ENCODE data around the gene CUL4B. TPM values are rescaled to one million over a fixed set of nuclear protein-coding genes. Genes with fewer than 3 reads are reported as not detected.

CUL4B gene
- total and polyA plus RNA-seq, 10 of the 15 experiments (the other 5 are each of a cell fraction or from before 2014, with no cell fraction given), result 11.0 to 37.3 (median 24.4) TPM

DNA sequence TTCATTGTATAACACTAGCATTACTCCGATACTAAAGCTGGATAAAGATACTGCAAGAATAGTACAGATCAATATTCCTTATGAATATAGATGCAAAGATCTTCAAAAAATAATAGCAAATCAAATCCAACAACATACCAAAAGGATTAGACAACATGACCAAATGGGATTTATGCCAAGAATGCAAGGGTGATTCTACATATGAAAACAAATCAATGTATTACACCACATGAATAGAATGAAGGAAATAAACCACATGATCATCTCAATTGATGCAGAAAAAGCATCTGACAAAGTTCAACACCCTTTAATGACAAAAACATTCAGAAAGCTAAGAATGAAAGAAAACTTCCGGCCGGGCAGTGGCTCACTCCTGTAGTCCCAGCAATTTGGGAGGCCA, 42.8 kb downstream of the CUL4B start:
- FAIRE-seq (no peak), DNase-seq (ENCODE audit: low read depth, low spot score) (no peak), ATAC-seq (no peak)
- BruUV-seq (replicated peaks), result no TSS peak
- no peak overlapping the region for H2AFZ ChIP-seq (ENCODE audit: control insufficient read depth, low read depth, low read length)
- ChIA-PET POLR2A (no interaction called here), RAD21 (ENCODE audit: unreplicated experiment) (interaction anchor here (0.9 kb wide), 1 partner anchor 146 kb away, joined by 3 read pairs; no protein-coding TSS in a partner anchor), CTCF (interaction anchor here (1.4 to 1.7 kb wide), 2 partner anchors 19 to 32 kb away, joined by 3 to 6 read pairs; no protein-coding TSS in a partner anchor), SMC1A (ENCODE audit: uncharacterized antibody, unreplicated experiment) (interaction anchor here (1.0 kb wide), 1 partner anchor 252 kb away, joined by 3 read pairs; no protein-coding TSS in a partner anchor)
- no peak overlapping the region for H3K4me2 ChIP-seq (ENCODE audit: control insufficient read depth, insufficient read depth)
- 93% methylated on average over 3 of the region's 3 CpGs for WGBS (ENCODE audit: insufficient coverage, insufficient replicate concordance, low lambda C conversion rate, missing lambda C conversion rate)
- no peaks in the 10 kb centered on the region for H3K9me3 ChIP-seq (replicated peaks; ENCODE audit: control insufficient read depth, insufficient read depth, low read length)
- H3K27me3 ChIP-seq (replicated peaks in 1 of 2; ENCODE audit: control insufficient read depth in 2 of 2, insufficient read depth in 2 of 2, low read length in 1 of 2), result no peaks in the 10 kb centered on the region
- no peak overlapping the region for H3K4me3 ChIP-seq
- no peaks in the 10 kb centered on the region for H3K4me1 ChIP-seq (ENCODE audit: control insufficient read depth, insufficient read depth, low read length)
- in situ Hi-C loops (cut with MboI), result loop anchor here (25.0 kb wide), 2 partner anchors 244 to 1069 kb away; no protein-coding TSS in a partner anchor
- no peak overlapping the region for H3K9ac ChIP-seq (ENCODE audit: control insufficient read depth, insufficient read depth, low read length)
- no peak for TF ChIP-seq ZBED1 (IDR thresholded peaks at IDR 0.05; ENCODE audit: borderline replicate concordance)
- TF ChIP-seq, protein P1, sequence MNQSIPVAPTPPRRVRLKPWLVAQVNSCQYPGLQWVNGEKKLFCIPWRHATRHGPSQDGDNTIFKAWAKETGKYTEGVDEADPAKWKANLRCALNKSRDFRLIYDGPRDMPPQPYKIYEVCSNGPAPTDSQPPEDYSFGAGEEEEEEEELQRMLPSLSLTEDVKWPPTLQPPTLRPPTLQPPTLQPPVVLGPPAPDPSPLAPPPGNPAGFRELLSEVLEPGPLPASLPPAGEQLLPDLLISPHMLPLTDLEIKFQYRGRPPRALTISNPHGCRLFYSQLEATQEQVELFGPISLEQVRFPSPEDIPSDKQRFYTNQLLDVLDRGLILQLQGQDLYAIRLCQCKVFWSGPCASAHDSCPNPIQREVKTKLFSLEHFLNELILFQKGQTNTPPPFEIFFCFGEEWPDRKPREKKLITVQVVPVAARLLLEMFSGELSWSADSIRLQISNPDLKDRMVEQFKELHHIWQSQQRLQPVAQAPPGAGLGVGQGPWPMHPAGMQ (IDR thresholded peaks at IDR 0.05; ENCODE audit: borderline replicate concordance), result no peak
- TF ChIP-seq FOS (IDR thresholded peaks at IDR 0.05; ENCODE audit: borderline replicate concordance, extremely low read depth, insufficient read length), result no peak
- TF ChIP-seq IKZF2 (IDR thresholded peaks at IDR 0.05), result no peak
- TF ChIP-seq BHLHE40 (IDR thresholded peaks at IDR 0.05; ENCODE audit: borderline replicate concordance in 1 of 2, low read depth in 2 of 2, low read length in 1 of 2), result no peak
- no peak for TF ChIP-seq PML (IDR thresholded peaks at IDR 0.05; ENCODE audit: low read length)
- TF ChIP-seq KDM1A (IDR thresholded peaks at IDR 0.05; ENCODE audit: borderline replicate concordance), result no peak
- TF ChIP-seq FOXK2 (IDR thresholded peaks at IDR 0.05), result no peak
- TF ChIP-seq LARP7 (IDR thresholded peaks at IDR 0.05), result no peak
- TF ChIP-seq, protein P2, sequence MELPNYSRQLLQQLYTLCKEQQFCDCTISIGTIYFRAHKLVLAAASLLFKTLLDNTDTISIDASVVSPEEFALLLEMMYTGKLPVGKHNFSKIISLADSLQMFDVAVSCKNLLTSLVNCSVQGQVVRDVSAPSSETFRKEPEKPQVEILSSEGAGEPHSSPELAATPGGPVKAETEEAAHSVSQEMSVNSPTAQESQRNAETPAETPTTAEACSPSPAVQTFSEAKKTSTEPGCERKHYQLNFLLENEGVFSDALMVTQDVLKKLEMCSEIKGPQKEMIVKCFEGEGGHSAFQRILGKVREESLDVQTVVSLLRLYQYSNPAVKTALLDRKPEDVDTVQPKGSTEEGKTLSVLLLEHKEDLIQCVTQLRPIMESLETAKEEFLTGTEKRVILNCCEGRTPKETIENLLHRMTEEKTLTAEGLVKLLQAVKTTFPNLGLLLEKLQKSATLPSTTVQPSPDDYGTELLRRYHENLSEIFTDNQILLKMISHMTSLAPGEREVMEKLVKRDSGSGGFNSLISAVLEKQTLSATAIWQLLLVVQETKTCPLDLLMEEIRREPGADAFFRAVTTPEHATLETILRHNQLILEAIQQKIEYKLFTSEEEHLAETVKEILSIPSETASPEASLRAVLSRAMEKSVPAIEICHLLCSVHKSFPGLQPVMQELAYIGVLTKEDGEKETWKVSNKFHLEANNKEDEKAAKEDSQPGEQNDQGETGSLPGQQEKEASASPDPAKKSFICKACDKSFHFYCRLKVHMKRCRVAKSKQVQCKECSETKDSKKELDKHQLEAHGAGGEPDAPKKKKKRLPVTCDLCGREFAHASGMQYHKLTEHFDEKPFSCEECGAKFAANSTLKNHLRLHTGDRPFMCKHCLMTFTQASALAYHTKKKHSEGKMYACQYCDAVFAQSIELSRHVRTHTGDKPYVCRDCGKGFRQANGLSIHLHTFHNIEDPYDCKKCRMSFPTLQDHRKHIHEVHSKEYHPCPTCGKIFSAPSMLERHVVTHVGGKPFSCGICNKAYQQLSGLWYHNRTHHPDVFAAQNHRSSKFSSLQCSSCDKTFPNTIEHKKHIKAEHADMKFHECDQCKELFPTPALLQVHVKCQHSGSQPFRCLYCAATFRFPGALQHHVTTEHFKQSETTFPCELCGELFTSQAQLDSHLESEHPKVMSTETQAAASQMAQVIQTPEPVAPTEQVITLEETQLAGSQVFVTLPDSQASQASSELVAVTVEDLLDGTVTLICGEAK (IDR thresholded peaks at IDR 0.05; ENCODE audit: borderline replicate concordance), result no peak
- no peak for TF ChIP-seq TAF1 (IDR thresholded peaks at IDR 0.05; ENCODE audit: borderline replicate concordance, low read depth, low read length)
- TF ChIP-seq ZNF24 (IDR thresholded peaks at IDR 0.05), result no peak
- TF ChIP-seq, protein P3, sequence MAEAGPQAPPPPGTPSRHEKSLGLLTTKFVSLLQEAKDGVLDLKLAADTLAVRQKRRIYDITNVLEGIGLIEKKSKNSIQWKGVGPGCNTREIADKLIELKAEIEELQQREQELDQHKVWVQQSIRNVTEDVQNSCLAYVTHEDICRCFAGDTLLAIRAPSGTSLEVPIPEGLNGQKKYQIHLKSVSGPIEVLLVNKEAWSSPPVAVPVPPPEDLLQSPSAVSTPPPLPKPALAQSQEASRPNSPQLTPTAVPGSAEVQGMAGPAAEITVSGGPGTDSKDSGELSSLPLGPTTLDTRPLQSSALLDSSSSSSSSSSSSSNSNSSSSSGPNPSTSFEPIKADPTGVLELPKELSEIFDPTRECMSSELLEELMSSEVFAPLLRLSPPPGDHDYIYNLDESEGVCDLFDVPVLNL (IDR thresholded peaks at IDR 0.05; ENCODE audit: low read depth, low read length), result no peak
- no peak for TF ChIP-seq BRCA1 (IDR thresholded peaks at IDR 0.05; ENCODE audit: low read depth, low read length)
- no peak for TF ChIP-seq SP1 (IDR thresholded peaks at IDR 0.05; ENCODE audit: low read depth, low read length)
- TF ChIP-seq ETV6 (conservative IDR thresholded peaks at IDR 0.05 in 1 of 2, IDR thresholded peaks at IDR 0.05 in 1 of 2; ENCODE audit: borderline replicate concordance in 1 of 2, low read depth in 1 of 2), result no peak
- no peak for TF ChIP-seq SRF (IDR thresholded peaks at IDR 0.05; ENCODE audit: low read depth in 2 of 2, low read length in 2 of 2)
- no peak for TF ChIP-seq SMAD1 (IDR thresholded peaks at IDR 0.05; ENCODE audit: low read depth, partially characterized antibody)
- H4K20me1 ChIP-seq (ENCODE audit: control insufficient read depth, insufficient read depth), result no peaks in the 10 kb centered on the region
- no peak overlapping the region for H3K27ac ChIP-seq (ENCODE audit: control insufficient read depth, insufficient read depth)
- intact Hi-C loops (cut with micrococcal nuclease; ENCODE audit: unreplicated experiment), result no loop called here
- no peaks in the 10 kb centered on the region for H3K79me2 ChIP-seq (ENCODE audit: control insufficient read depth, insufficient read depth, low read length)
- no peaks in the 10 kb centered on the region for H3K36me3 ChIP-seq (ENCODE audit: control insufficient read depth in 2 of 2, insufficient read depth in 2 of 2, low read length in 1 of 2)

Measured in GM12878 (cell line).